HG03280 (cell line): ENCODE measurements around the gene MED12L.

Experiments used
- ATAC-seq: cut with Tn5 transposase; IDR thresholded peaks from one replicate; pipeline ENCODE4 v1.9.1; 2021; ENCODE audit warnings: mild to moderate bottlenecking, moderate library complexity; ENCODE audit not compliant: unreplicated experiment

MED12L gene

GRCh38 chr3:151439652-151440125 is 354.2 kb downstream of the MED12L start:
- peak; percentile 74 for ATAC-seq

DNA sequence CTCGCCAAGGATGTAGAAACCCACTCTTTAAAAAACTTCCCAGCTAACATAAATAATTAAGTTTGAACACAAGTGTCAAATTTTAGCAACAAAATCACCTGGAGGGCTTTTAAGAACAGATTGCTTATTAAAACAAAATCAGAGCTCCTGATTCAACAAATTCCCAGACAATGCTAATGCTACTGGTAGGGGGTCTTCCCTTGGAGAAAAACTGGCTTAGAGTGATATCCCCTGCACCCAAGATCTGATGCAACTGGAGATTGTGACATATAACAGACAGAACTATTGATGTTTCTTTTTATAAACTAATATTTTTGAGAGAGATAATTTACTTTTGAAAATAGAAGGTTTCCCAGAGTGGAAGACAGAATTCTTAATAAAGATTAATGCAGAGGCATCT is 355.5 kb downstream of the MED12L start:
- ATAC-seq, result no peak

DNA sequence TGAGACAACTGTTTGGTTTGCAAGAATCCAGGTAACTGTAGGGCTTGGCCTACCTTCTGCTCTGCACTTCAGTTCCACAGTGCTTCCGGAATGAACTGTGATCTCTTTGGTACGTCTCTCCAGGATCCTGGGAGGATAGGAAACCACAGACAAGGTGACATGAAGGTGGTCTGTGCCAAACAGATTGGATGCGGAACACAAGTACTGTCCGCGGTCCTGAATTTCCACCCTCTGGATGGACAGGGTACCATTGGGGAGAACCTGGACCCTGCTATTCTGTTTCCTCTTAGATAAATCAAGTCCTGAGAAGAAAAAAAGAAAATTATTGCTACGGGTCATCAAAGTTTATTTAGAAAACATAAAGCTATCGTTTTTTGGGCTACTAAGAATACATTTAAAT is 358.1 kb downstream of the MED12L start:
- no peak for ATAC-seq

DNA sequence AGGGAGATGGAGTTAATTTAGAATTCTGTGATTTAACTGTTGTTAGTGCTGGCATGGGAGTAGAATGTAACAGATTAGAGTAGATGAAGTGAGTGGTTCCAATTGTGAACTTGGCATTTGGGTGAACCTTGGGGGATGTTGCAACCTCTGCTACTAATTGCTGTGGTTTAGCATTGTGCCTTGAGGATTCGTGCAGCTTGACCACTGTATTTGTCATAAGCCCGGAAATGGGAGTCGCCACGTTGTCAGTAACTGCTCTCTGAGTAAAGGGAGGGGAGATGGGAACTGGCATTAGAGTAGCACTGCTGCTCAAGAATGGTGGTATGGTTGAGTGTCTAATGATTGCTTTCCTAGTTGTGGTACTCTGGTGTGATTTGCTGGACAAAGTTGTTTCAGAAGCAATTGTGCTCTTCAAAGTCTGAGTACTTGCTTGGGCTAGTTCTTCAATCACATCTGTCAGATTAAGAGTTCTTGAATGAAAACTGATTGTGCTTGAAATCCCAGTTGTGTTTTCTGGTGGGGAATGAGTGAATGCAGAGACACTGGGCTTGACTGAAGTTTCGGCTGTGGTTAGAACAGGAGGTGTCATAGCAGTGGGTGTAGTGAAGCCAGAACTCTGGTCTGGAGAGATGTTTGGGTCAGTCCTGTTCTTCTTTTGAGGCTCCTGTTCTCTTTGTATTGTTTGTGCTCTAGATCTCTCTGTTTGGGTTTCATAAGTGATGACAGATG is 360.0 kb downstream of the MED12L start:
- no peak for ATAC-seq

GRCh38 chr3:151446002-151446340 is 360.5 kb downstream of the MED12L start:
- ATAC-seq, result no peak

DNA sequence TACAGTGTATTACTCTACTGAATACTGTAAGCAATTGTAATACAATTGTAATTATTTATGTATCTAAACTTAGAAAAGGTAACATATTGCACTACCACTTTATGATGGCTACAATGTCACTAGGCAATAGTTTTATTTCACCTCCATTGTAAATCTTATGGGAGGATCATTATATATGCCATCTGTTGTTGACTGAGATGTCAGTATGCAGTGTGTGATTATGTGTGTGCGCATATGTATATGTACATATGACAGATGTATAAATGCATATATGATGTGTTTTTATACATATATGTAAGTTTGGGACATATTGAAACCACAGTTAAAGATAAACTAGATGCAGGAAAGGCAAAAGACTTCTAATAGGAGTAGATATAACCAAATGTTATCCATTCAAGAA is 366.9 kb downstream of the MED12L start:
- ATAC-seq, result no peak

GRCh38 chr3:151452841-151453240 is 367.4 kb downstream of the MED12L start:
- ATAC-seq, result no peak

DNA sequence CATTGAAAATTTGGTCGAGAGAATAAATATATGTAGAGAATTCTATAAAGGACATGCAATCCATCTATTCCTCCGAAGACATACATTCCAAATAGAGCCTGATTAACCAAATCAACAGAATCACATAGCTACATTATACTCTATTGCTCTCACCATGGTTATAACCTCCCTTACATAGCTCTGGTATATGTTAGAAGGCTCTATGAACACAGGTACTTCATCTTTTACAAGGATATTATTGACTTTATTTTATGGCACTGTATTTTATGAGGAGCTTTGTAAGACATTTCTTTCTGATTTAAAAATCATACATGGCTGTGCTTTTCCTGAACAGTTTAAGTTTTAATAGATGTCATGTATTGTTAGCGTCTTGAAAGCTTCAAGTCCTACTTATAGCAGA is 370.6 kb downstream of the MED12L start:
- no peak for ATAC-seq

GRCh38 chr3:151459358-151459757 is 373.9 kb downstream of the MED12L start:
- ATAC-seq, result no peak

DNA sequence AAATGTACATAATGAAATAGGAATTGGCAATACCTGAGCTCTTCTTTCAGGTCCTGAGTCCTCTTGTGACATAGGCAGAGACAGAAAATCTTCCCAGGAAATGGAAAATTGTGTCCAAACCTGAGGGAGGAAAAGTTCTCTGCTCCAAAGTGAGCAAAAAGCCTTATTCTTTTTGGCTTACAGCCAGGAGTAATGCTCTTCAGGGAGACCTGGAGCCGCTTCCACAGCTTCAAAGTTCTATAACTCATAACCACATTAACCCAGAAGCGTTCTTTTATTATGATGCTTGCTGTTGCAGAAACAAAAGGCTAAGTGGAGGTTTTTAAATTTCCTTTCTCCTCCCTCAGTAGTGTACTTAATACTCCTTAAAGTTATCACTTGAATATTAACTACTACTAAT is 374.8 kb downstream of the MED12L start:
- ATAC-seq, result no peak

DNA sequence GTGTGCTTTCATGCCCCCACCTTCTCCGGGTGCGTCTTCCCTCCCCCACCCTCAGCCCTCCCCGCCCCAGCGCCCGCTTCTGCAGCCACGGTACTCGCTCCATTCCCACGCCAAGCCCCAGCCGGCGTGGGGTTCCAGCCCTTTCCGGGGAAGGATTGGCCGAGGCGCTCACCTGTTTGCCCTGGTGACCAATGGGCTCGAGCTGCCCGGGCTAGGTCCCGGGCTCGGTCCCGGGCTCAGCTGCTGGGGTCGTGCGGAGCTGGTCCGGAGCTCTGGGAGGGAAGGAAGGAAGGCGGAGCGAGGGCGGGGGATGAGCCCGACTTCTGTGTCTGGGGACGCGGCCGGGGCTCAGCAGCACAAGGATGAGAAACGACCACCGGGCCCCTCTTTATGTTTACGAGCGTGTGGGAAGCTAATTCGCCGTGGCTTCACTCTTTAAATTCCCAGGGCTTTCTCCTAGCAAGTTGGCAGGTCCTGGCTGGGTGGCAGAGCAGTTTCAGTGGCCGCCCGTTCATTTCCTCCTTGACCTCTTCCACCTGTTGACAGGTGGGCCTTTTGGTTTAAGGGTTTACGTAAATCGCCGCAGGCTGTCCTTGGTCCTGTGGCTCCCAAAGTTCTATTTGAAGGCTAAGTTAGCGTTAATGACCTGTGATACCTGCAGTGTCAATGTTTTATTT is 375.4 kb downstream of the MED12L start, which contains the start of gene IGSF10:
Gene IGSF10, minus strand, starts transcription at position 288 of the 677 bp plus-strand sequence. CDS start 2,352 bp downstream, outside the sequence.
- ATAC-seq, result no peak

- ATAC-seq, result no peak
These were observed 376.9 kb downstream of the MED12L start for GRCh38 chr3:151462278-151462780.

DNA sequence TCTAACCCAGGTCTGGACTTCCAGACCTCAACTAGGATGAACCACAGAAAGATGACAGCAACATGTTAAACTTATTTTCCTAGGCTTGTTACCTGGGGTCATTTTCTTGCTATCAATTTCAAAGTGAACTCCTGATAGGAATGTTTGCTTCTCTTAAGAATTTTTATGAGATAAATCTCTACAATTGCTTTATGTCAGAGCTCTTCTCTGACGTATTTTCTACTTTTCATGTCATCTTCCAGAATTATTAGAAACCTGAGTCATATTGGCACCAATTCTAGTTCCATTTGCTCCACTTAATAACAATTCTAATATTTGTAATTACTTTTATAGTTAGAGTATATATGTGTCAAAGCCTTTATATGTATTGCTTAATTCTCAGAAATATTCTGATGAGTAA is 377.5 kb downstream of the MED12L start:
- ATAC-seq, result no peak

- ATAC-seq, result no peak
These were observed 381.6 kb downstream of the MED12L start for GRCh38 chr3:151467069-151467468.

DNA sequence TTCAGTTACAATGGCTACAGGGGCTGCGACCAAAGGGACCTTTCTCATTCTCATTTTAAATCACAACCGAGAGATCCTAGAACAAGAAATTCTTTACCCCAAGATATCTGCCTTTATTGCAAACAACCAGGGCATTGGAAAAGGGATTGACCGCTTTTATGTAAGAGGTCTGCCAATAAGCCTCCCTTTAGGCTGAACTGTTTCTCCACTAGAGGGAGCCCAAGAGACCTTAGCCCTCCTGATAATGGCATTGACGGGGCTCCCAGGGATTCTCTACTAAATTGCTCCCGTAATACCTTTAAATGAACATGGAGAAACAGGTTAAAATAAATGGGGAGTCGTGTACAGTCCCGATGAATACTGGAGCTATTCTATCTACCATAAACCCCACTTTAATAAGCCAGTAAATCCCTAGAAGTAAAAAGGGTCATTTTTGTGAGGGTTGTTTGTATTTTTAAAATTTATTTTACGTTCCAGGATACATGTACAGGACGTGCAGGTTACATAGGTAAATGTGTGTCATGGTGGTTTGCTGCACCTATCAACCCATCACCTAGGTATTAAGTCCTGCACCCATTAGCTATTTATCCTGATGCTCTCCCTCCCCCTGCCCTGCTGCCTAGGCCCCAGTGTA is 382.9 kb downstream of the MED12L start:
- peak; percentile 78 for ATAC-seq

- no peak for ATAC-seq
These were observed 391.0 kb downstream of the MED12L start for GRCh38 chr3:151476344-151477018.

- no peak for ATAC-seq
These were observed 392.3 kb downstream of the MED12L start for GRCh38 chr3:151477591-151478334.

DNA sequence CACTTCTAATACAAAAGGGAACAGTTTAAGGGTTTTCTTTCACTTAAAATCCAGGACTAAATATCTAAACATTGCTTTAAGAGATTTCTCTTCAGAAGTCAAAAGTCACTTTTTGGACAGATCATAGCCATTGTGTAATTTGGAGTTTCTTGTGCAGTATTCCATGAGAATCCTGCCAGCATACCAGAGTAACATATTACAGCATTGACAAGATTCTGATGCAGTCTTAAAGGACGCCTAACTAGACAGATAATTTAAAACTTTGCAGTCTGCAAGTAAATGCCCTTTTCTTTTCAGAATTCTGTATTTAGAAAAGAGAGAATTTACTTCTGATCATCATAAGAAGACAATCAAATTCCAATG is 392.9 kb downstream of the MED12L start:
- no peak for ATAC-seq

GRCh38 chr3:151479452-151479851 is 394.0 kb downstream of the MED12L start:
- no peak for ATAC-seq

GRCh38 chr3:151480492-151480891 is 395.0 kb downstream of the MED12L start:
- ATAC-seq, result no peak

GRCh38 chr3:151483488-151483887 is 398.0 kb downstream of the MED12L start:
- ATAC-seq, result no peak
